Suprapubic skin (tissue), 3 donors: ENCODE data around the gene CDK15.

Source experiments
- POLR2AphosphoS5 ChIP-seq, 3 donors: sonication (generic); formaldehyde crosslinking; IDR thresholded peaks; one replicate each; pipeline ENCODE4 v1.6.1; 2017; ENCODE audit warnings: antibody characterized with exemption in 3 of 3
- TF ChIP-seq, protein P1 (sequence below), 2 donors: fragments of 200-600 bp in 1 of 2; fragments of 450-650 bp in 1 of 2; sonication (generic) in 1 of 2; IDR thresholded peaks; one replicate each; pipeline ENCODE4 v1.5.1; 2016 to 2019; ENCODE audit warnings: antibody characterized with exemption in 2 of 2, mild to moderate bottlenecking in 1 of 2, moderate library complexity in 1 of 2

DNA sequence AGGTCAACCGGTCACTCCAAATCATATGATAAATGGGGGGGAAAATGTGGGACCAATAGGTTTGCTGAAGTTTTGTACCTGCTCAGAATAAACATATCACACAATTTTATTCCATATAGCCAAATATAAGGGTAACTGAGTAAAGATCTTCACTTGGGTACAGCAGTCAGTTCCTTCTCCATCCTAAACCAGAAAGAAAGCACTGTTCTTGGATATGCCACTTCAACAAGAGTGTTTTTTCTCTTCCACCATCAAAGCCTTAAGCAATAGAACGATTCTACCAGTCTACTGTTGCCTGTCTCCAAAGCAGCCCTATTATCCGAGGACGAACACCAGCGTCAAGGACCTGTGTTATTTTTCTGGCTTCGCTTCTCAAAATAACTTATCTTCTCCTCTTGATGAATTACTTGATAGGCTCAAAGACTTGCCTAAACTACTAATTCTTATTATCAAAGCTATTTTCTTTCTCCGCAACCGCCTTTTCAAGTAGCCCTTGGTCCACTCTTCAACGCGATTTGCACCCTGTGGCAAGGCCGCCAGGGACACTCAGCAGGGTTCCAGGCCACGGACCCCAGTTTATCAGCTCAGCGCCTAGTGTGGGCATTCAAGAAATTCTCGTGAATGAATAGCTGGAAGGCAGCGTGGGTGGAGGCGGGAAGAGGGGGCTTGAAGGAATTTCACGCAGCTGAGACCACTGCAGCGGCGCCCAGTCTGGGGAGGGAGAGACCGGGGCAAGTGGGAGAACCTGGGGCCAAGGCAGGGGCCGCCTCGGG, 26.2 kb upstream of the CDK15 start:
- TF ChIP-seq, protein P1, sequence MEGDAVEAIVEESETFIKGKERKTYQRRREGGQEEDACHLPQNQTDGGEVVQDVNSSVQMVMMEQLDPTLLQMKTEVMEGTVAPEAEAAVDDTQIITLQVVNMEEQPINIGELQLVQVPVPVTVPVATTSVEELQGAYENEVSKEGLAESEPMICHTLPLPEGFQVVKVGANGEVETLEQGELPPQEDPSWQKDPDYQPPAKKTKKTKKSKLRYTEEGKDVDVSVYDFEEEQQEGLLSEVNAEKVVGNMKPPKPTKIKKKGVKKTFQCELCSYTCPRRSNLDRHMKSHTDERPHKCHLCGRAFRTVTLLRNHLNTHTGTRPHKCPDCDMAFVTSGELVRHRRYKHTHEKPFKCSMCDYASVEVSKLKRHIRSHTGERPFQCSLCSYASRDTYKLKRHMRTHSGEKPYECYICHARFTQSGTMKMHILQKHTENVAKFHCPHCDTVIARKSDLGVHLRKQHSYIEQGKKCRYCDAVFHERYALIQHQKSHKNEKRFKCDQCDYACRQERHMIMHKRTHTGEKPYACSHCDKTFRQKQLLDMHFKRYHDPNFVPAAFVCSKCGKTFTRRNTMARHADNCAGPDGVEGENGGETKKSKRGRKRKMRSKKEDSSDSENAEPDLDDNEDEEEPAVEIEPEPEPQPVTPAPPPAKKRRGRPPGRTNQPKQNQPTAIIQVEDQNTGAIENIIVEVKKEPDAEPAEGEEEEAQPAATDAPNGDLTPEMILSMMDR (IDR thresholded peaks at IDR 0.05), result no peak
- TF ChIP-seq POLR2AphosphoS5 (IDR thresholded peaks at IDR 0.05), result no peak
